Activated CD4-positive, alpha-beta memory T cell treated with anti-CD3 and anti-CD28 coated beads, Interleukin-2, amount 10 ng/mL, durations not matched to agents 7 days and 5 days (primary cell): ENCODE data around the gene CROCC2. TPM values are rescaled to one million over a fixed set of nuclear protein-coding genes. Genes with fewer than 3 reads are reported as not detected.

Source experiments
- CTCF ChIA-PET: fragments of 350-600 bp; sonication (Branson Sonifier 250); formaldehyde crosslinking; loops from one replicate; lab custom pipeline; 2021; ENCODE audit warnings: antibody characterized with exemption, inconsistent platforms; lab: Charles Lee
- POLR2A ChIA-PET: fragments of 350-600 bp; sonication (Branson Sonifier 250); formaldehyde crosslinking; loops from one replicate; lab custom pipeline; 2021; ENCODE audit warnings: antibody characterized with exemption; lab: Charles Lee
- DNase-seq: peaks from one replicate; pipeline ENCODE4 v3.0.0-alpha.2; 2020
- H3K27ac Mint-ChIP-seq: one replicate; pipeline ENCODE4 v1.8.0; 2021; ENCODE audit warnings: mild to moderate bottlenecking, mixed read lengths
- H3K27me3 Mint-ChIP-seq: one replicate; pipeline ENCODE4 v1.8.0; 2021; ENCODE audit warnings: mixed read lengths
- H3K36me3 Mint-ChIP-seq: one replicate; pipeline ENCODE4 v1.8.0; 2021; ENCODE audit warnings: low read depth, mixed read lengths
- H3K4me1 Mint-ChIP-seq: one replicate; pipeline ENCODE4 v1.8.0; 2021; ENCODE audit warnings: mixed read lengths
- H3K4me3 Mint-ChIP-seq: one replicate; pipeline ENCODE4 v1.8.0; 2021; ENCODE audit warnings: mild to moderate bottlenecking, mixed read lengths
- H3K9me3 Mint-ChIP-seq: one replicate; pipeline ENCODE4 v1.8.0; 2021; ENCODE audit warnings: mixed read lengths
- total RNA-seq, 2 experiments: library from RNA; stranded (reverse); gene quantifications; one replicate each; pipeline ENCODE4 v1.2.3, GENCODE V29; 2021

Gene CROCC2
- total RNA-seq, 2 experiments from 2014 or later, result not detected

- ChIA-PET POLR2A (no interaction called here), CTCF (no interaction called here)
- H3K9me3 Mint-ChIP-seq, result no peaks in the 10 kb centered on the region
- H3K27ac Mint-ChIP-seq, result no peak overlapping the region
- H3K4me1 Mint-ChIP-seq, result no peaks in the 10 kb centered on the region
- H3K36me3 Mint-ChIP-seq, result no peaks in the 10 kb centered on the region
- DNase-seq, result peak; percentile 12
- peaks cover 1% of the 10 kb centered on the region for H3K27me3 Mint-ChIP-seq
- no peak overlapping the region for H3K4me3 Mint-ChIP-seq
Observed at GRCh38 chr2:240921311-240921994, 15.3 kb downstream of the CROCC2 start.

DNA sequence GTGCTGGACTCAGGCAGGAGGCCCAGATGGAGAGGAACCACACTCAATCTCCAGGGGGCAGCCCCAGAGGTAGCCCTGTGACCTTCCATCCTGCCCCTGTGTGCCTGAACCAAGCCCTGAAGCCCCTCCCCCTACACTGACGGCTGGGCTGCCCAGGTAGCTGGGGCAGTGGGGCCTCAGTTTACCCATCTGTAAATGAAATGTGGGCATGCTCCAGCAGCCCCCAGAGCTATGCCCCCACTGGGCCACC is 15.8 kb downstream of the CROCC2 start:
- Mint-ChIP-seq H3K27ac (no peak overlapping the region), H3K4me3 (no peak overlapping the region), H3K9me3 (no peaks in the 10 kb centered on the region), H3K4me1 (no peaks in the 10 kb centered on the region), H3K27me3 (peaks cover 1% of the 10 kb centered on the region), H3K36me3 (no peaks in the 10 kb centered on the region)
- no peak for DNase-seq
- POLR2A ChIA-PET, result no interaction called here
- CTCF ChIA-PET, result no interaction called here

DNA sequence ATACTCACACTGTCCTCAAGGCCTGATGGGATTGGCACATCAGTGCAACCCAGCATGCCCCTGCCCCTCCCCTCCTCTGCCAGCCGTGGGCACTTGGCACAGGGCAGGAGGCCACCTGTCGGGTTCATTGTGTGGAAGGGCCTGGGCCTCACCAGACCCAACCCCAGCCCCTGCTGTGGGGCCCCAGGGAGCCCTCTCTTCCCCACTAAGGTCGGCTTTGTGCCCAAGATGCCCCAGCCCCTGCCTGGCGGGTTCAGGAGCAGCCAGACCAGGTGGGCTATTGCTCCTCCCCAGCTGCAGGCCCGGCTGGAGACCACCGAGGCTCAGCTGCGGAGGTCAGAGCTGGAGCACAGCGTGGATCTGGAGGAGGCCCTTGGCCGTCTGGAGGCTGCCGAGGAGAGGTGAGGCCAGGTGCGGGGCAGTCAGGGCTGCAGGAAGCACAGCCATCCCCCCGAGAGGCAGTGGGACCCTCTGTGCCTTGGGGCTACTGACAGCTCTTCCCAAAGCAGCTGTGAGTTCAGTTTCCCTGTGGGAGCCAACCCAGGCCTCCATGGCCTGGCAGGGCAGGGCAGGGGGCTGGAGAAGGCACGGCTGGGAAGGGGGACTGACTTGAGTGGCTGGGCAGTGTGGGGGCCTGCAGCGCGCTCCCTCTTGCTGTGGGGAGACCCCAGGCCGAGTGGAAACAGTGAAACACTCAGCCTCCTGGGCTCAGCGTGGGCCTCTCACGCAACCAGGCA is 16.3 kb downstream of the CROCC2 start:
- ChIA-PET CTCF (no interaction called here), POLR2A (no interaction called here)
- Mint-ChIP-seq H3K4me3 (no peak overlapping the region), H3K36me3 (no peaks in the 10 kb centered on the region), H3K9me3 (no peaks in the 10 kb centered on the region), H3K27ac (no peak overlapping the region), H3K4me1 (no peaks in the 10 kb centered on the region), H3K27me3 (no peaks in the 10 kb centered on the region)
- DNase-seq, result peak; percentile 13

DNA sequence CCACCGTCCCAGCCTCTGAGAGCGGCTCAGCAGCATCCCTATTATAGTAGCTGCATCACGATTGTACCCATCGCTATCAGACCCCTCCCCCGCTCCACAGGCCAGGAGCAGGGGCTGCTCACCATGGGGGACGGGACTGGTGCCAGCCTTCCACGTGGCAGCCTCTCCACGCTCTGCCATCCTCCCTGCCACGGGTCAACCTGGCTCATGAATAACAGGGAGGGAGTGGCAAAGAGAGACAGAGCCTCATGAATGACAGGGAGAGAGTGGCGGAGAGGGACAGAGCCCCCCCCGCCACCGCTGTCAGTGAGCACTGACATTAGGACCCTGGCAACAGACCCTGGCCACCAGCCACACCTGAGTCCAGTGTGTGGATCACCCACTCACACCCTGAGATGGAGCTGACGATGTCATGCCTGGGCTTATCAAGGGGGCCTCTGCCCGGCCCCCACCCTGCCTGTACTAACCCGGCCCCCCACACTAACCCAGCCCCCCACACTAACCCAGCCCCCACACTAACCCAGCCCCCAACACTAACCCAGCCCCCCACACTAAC is 16.9 kb downstream of the CROCC2 start:
- Mint-ChIP-seq H3K36me3 (no peaks in the 10 kb centered on the region), H3K27me3 (no peaks in the 10 kb centered on the region), H3K27ac (no peak overlapping the region), H3K4me3 (no peak overlapping the region), H3K4me1 (no peaks in the 10 kb centered on the region), H3K9me3 (no peaks in the 10 kb centered on the region)
- ChIA-PET CTCF (no interaction called here), POLR2A (no interaction called here)
- DNase-seq, result peak; percentile 10

DNA sequence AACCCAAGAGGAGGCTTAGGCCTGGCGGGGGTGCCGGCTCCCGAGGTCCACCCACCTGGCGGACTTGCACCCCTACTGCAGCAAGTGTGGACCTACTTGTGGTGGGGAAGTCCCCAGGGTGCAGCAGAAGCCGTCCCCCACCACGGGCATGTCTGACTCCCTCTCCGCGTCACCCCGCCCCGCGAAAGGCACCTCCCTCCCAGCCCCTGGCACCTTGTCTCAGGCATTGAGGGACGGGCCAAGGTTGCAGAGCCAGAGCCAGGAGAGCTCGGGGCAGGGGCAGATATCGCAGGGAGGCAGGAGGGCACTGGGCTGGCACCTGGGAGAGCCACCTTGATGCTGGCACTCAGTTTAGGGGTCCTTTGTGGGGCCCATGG is 19.0 kb downstream of the CROCC2 start:
- H3K27ac Mint-ChIP-seq, result no peak overlapping the region
- H3K27me3 Mint-ChIP-seq, result peaks cover 3% of the 10 kb centered on the region
- ChIA-PET POLR2A (no interaction called here), CTCF (no interaction called here)
- no peaks in the 10 kb centered on the region for H3K4me1 Mint-ChIP-seq
- H3K36me3 Mint-ChIP-seq, result no peaks in the 10 kb centered on the region
- H3K9me3 Mint-ChIP-seq, result no peaks in the 10 kb centered on the region
- peak; percentile 18 for DNase-seq
- no peak overlapping the region for H3K4me3 Mint-ChIP-seq

DNA sequence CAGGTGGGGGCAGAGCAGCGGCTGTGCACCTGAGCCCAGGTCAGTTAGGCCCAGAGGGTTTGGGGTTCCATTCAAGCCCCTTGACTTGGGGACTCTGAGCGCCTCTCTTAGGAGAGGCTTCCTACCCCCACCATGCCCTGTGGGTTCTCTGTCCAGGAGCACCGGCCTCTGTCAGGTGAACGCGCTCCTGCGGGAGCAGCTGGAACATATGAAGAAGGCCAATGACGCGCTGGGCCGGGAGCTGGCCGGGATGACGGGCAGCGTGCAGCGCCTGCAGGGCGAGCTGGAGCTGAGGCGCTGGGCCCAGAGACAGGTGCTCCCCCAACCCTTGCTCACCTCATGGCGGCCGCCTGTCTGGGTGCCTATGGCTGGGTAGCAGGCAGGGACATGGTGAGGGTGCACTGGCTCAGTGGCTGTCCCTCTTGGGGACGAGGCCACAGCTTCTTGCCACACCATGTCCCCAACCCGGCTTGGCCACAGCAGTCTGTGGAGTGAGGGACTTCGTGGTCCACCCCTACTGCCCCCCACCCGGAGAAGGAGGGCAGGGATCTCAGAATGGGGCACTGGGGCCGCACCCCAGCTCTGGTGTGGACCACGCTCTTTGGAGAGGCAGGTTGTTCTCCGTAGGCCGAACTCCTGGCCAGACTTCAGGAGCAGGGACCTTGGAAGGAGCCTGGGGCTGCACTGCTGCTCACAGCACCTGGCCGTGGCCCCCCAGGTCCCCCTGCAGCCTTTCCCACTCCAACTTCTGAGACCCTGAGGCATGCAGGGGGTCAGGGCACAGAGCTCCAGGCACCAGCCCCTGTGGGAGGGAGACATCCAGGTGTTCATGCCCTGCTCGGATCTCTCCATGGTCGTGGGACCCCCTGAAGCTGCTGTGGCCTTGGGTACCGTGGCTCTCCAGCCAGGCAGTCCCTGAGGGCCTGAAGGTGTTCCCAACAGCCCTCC is 19.7 kb downstream of the CROCC2 start:
- Mint-ChIP-seq H3K36me3 (no peaks in the 10 kb centered on the region), H3K27me3 (peaks cover 3% of the 10 kb centered on the region), H3K27ac (no peak overlapping the region), H3K4me1 (no peaks in the 10 kb centered on the region), H3K4me3 (no peak overlapping the region), H3K9me3 (no peaks in the 10 kb centered on the region)
- DNase-seq, result peak; percentile 14
- ChIA-PET CTCF (no interaction called here), POLR2A (no interaction called here)

GRCh38 chr2:240926516-240927389 is 20.6 kb downstream of the CROCC2 start:
- Mint-ChIP-seq H3K4me1 (no peaks in the 10 kb centered on the region), H3K4me3 (no peak overlapping the region), H3K9me3 (no peaks in the 10 kb centered on the region), H3K27me3 (peaks cover 3% of the 10 kb centered on the region), H3K27ac (no peak overlapping the region), H3K36me3 (no peaks in the 10 kb centered on the region)
- POLR2A ChIA-PET, result no interaction called here
- DNase-seq, result peak; percentile 15
- CTCF ChIA-PET, result no interaction called here

GRCh38 chr2:240927390-240927781 is 21.2 kb downstream of the CROCC2 start:
- H3K36me3 Mint-ChIP-seq, result no peaks in the 10 kb centered on the region
- no peaks in the 10 kb centered on the region for H3K4me1 Mint-ChIP-seq
- no peak overlapping the region for H3K4me3 Mint-ChIP-seq
- ChIA-PET CTCF (no interaction called here), POLR2A (no interaction called here)
- H3K27me3 Mint-ChIP-seq, result peaks cover 3% of the 10 kb centered on the region
- no peak for DNase-seq
- no peaks in the 10 kb centered on the region for H3K9me3 Mint-ChIP-seq
- H3K27ac Mint-ChIP-seq, result no peak overlapping the region

GRCh38 chr2:240928476-240929363 is 22.6 kb downstream of the CROCC2 start:
- H3K27me3 Mint-ChIP-seq, result peaks cover 3% of the 10 kb centered on the region
- peak; percentile 13 for DNase-seq
- H3K9me3 Mint-ChIP-seq, result no peaks in the 10 kb centered on the region
- CTCF ChIA-PET, result no interaction called here
- POLR2A ChIA-PET, result no interaction called here
- H3K27ac Mint-ChIP-seq, result no peak overlapping the region
- no peak overlapping the region for H3K4me3 Mint-ChIP-seq
- H3K4me1 Mint-ChIP-seq, result no peaks in the 10 kb centered on the region
- no peaks in the 10 kb centered on the region for H3K36me3 Mint-ChIP-seq

DNA sequence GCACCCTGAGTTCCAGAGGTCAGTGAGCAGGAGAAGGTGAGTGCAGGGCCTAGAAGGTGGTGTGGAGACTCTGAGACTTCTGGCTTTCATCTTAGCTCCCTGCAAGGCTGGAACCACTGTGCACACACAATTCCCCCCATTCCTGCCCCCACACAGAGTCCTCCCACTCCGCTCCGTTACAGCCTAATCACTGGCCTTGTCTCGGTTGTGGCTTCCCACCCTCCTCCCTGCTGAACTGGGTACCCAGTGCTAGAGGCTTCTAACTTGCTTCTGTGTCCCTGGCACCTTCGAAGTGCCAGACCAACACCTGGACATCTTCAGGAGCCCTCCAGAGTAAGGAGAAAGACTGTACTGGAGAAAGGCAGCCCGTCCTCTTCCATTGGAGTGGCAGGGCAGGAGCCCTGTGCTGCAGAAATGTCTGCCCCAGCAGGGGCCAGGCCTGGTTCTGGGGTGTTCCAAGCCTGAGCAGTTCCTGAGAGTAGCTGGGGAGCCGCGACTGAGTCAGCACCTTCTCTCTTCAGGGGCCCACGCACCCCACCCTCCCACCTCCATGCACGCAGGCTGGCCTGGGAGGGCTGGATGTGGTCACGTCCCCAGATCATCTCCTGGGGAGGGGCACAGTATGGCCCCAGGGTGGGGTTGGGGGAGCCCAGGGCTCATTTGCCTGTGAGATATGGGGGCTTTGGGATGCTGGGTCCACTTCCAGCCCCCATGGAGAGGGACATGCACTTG is 23.4 kb downstream of the CROCC2 start:
- peaks cover 3% of the 10 kb centered on the region for H3K27me3 Mint-ChIP-seq
- DNase-seq, result peak; percentile 13
- H3K4me3 Mint-ChIP-seq, result no peak overlapping the region
- H3K27ac Mint-ChIP-seq, result no peak overlapping the region
- no peaks in the 10 kb centered on the region for H3K4me1 Mint-ChIP-seq
- no peaks in the 10 kb centered on the region for H3K36me3 Mint-ChIP-seq
- no peaks in the 10 kb centered on the region for H3K9me3 Mint-ChIP-seq
- ChIA-PET POLR2A (no interaction called here), CTCF (no interaction called here)

DNA sequence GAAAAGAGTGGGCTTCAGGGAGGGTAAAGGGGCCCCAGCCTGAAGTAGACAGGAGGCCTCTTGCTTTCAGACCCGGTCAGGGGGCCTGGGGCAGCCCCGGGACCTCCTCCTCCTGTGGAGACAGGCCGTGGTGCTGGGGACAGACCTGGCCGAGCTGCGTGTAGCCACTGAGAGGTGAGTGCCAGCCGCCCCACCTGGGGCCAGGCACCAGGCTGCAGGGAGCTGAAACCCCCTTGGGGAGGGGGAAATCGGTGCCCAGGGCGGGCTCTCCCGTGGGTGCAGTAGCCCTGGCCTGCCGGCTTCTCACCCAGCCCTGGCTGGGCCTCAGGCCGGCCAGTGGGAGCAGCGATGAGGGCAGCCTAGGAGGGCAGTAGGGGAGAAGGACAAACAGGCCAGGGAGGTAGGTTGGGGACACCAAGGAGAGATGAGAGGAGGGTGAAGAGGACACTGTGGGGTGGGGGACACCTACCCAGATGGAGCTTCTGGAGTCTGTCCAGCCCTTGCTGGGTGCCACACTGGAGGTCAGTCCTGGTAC is 24.0 kb downstream of the CROCC2 start:
- Mint-ChIP-seq H3K27ac (no peak overlapping the region), H3K9me3 (no peaks in the 10 kb centered on the region), H3K4me1 (no peaks in the 10 kb centered on the region), H3K4me3 (no peak overlapping the region), H3K36me3 (no peaks in the 10 kb centered on the region), H3K27me3 (peaks cover 3% of the 10 kb centered on the region)
- POLR2A ChIA-PET, result no interaction called here
- DNase-seq, result no peak
- CTCF ChIA-PET, result no interaction called here
